ENCODE results near the gene DDX31.
A peak's percentile ranks its signal among the peaks of the same experiment; 100 is the strongest.

DDX31 gene

DNA sequence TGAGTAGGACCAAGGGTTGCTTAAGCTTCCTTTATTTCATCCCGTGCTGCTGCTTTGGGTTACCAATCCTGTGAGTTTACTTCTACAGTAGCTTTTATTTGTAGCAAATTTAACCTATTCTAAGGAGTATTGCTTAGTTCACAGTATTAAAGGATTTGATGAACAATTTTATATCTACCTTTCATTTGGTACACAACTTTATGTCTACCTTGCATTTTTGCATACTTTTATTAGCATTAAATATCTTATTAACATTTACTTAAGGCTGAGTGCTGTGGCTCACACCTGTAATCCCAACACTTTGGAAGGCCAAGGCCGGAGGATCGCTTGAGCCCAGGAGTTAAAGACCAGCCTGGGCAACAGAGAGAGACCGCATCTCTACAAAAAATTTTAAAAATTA is 4.7 kb upstream of the DDX31 start:
- no peak for DNase-seq (ENCODE audit: low read depth in 1 of 2, low spot score in 1 of 2)

DNA sequence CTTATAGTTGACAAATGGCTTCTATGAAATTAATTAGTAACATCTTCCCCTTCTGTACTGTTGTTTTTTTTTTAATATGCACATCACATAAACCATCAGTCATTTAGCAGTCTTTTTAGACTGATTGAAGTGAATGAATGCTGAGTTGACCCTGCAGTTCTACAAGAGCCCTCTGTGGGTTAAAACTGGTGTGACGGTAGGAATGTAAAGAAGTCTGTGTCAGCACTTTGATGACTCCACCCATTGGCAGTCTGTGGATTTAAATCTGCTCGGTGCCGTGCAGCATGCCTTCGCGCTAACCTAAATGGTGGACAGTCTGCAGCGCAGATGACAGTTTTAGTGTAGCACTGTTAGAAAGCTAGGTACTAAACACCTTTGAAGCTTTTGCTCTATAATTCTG is 3.6 kb upstream of the DDX31 start:
- DNase-seq (ENCODE audit: low read depth in 1 of 2, low spot score in 1 of 2) = no peak

GRCh38 chr9:132672413-132672690 is 2.6 kb upstream of the DDX31 start:
- DNase-seq (ENCODE audit: low read depth in 1 of 2, low spot score in 1 of 2) = no peak

- DNase-seq (ENCODE audit: low read depth in 1 of 2, low spot score in 1 of 2) = no peak
Observed at GRCh38 chr9:132671620-132672412, 2.0 kb upstream of the DDX31 start.

- peak; percentile 21 for DNase-seq (ENCODE audit: low read depth in 1 of 2, low spot score in 1 of 2)
Observed at GRCh38 chr9:132670457-132671391, 941 bp upstream of the DDX31 start, which contains the start of gene GTF3C4. TSS of gene GTF3C4 (plus strand) at chr9:132670464. CDS start at chr9:132670599, 135 bp downstream.

DNA sequence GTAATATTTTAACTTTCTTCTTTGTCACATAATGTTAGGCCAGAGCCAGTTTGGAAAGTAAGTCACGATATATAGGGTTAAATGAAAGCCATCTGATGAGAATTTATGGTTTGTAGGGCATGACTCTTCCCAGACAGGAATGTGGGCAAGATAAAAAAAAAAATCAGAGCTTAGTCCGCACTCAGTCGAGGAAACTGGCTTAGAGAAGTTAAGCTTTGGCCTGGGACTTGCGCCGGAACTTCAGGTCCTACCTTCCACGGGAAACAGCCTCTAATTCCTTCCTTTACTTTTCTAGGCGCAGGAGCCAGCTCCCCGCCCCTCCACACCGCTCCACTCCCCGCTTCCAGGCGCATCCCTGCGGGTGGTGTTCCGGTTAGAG is 475 bp downstream of the DDX31 start:
- DNase-seq (ENCODE audit: low read depth in 1 of 2, low spot score in 1 of 2) = no peak

- DNase-seq (ENCODE audit: low read depth in 1 of 2, low spot score in 1 of 2) = no peak
Observed at GRCh38 chr9:132663851-132664250, 5.9 kb downstream of the DDX31 start.

GRCh38 chr9:132663117-132663516 is 6.7 kb downstream of the DDX31 start:
- DNase-seq (ENCODE audit: low read depth in 1 of 2, low spot score in 1 of 2) = no peak

GRCh38 chr9:132662152-132662945 is 7.4 kb downstream of the DDX31 start:
- DNase-seq (ENCODE audit: low read depth in 1 of 2, low spot score in 1 of 2) = no peak

GRCh38 chr9:132656299-132656698 is 13.5 kb downstream of the DDX31 start:
- no peak for DNase-seq (ENCODE audit: low read depth in 1 of 2, low spot score in 1 of 2)

DNA sequence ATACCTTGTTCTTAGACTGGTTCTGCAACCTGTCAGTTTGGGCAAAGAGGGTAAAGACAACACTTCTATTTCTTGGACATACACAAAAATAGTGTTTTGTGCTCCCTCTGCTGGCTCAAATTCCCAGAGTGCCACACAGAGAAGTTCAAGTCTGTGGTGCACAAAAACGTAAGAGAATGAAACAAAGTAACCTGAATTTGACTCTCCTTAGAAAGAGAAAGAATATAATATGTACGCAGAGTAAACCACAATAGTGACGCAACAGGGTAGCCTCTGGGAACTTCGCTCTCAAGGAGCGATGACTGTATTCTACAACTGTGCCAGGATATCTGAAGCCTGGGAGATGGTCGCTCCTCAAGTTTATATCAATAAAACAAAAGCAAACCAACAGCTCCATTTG is 18.5 kb downstream of the DDX31 start:
- no peak for DNase-seq (ENCODE audit: low read depth in 1 of 2, low spot score in 1 of 2)

DNA sequence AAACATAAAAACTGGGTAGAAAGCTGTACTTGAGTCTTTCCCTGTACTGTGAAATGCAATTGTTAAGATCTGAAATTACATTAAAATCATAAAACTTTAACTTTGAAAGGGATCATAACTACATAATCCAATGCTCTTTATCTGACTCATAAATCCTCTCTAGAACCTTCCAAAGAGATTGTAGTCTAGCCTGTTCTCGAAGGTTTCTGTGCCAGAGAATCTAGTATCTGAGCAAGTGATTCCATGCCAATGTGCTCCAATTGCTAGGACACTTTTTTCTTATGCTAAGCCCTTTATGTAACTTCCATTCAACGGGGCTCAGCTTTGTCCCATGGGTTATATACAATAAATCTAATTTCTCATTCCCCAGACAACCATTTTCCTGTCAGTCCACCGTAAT is 21.1 kb downstream of the DDX31 start:
- no peak for DNase-seq (ENCODE audit: low read depth in 1 of 2, low spot score in 1 of 2)

DNA sequence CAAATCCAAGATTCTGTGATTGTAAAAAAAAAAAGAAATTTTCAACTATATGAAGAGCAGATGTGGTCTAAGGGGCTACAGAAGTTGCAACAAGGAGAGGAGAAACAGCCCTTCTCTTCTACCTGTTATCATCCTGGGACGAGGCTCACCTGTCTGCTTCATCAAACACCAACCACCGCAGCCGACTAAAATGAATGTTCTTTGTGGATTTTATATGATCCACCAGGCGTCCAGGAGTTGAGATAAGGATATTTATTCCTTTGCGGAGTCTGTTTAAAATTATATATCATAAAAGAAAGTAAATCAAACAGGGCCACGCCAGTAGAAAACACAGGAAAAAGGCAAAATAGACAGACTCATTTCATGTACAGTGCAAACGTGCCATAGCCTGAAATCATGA is 21.5 kb downstream of the DDX31 start:
- no peak for DNase-seq (ENCODE audit: low read depth in 1 of 2, low spot score in 1 of 2)

DNA sequence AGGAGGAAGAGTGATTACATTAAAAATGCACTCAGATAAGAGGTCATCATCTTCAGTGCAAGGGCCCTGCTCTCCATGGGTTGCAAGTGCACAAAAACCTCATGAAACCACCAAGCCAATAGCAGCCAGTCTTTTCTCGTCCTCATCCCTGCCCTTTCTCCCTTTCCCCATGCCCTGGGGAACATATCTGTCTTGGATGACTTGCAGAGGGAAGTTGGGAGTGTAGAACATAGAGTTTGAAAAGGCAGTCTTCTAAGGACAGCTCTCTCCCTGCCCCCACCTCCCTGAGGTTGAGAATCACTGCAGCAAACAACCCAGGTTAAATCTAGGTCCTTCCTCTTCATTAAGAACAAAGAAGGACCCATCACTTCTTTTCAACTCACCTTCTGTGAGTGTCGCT is 22.0 kb downstream of the DDX31 start:
- no peak for DNase-seq (ENCODE audit: low read depth in 1 of 2, low spot score in 1 of 2)

DNA sequence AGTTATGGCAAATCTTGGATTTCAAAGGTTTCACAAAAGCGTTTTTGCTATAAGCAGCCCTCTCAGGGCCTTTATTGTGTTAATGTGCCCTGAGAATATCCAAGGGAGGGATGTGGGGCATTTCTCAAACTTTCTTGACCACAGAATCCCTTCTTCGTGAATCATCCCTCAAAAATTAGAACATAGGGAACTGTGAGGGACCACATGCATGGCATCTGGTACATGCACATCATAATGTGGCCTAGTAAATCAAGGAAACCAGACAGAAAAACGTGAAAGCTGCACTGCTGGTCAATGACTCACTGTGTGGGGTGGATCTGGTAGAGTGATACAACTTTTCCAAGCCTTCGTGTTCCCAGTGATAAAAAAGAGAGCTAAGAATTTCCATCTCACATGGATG is 22.4 kb downstream of the DDX31 start:
- no peak for DNase-seq (ENCODE audit: low read depth in 1 of 2, low spot score in 1 of 2)

DNA sequence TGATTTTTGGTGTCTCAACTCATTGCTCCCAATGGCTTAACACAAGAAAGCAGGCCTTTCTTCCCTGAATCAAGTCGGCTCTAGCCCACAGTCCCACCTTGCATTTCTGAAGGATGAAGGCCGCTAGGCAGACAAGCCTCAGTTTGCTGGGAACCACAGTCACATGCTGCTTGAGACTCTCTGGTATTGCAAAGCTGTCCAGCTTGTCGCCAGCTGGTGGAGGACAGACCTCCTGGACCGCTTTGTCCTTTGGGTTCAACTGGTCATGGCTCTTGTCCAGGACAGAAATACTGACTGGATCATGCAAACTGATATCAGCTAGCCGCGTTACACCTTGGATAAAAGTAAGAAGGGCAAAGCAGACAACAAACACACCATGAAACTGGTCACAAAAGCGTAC is 23.1 kb downstream of the DDX31 start:
- no peak for DNase-seq (ENCODE audit: low read depth in 1 of 2, low spot score in 1 of 2)

DNA sequence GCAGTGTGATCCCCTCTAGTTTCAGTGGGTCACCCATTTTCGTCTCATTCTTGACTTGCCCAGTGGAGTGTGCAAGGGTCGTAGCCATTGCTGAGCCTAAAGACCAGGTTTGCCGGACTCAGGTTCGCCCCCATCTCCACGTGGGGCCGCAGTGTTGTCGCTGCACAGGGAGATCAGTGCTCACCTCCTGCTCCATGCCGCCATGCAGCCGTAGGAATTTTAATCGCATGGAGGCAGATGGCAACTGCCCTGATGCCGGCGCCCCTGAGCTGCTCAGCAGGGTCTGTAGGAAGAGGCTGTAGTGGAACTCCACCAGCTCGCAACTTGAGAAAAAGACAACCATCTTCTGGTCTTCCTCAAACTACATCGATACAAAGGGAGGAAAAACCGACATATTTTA is 24.1 kb downstream of the DDX31 start:
- DNase-seq (ENCODE audit: low read depth in 1 of 2, low spot score in 1 of 2) = no peak

DNA sequence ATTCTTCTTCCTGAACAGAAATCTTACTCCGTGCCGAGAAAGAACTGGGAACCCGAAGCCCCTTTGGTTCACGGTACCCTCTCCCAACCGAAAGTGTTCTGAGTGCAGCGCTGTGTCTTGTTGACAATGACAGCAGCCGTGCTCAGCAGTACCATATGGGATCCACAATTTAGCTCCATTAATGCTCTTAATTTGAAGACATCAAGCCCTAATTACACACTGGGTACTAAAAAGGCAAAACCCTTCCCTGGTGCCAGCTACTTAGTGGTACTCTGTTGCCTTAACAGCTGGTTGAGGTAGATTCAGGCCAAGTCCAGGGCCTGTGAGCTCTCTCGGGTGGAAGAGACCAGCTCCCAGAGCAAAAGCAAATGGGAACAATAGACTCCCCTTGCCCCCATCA is 24.5 kb downstream of the DDX31 start:
- no peak for DNase-seq (ENCODE audit: low read depth in 1 of 2, low spot score in 1 of 2)

DNA sequence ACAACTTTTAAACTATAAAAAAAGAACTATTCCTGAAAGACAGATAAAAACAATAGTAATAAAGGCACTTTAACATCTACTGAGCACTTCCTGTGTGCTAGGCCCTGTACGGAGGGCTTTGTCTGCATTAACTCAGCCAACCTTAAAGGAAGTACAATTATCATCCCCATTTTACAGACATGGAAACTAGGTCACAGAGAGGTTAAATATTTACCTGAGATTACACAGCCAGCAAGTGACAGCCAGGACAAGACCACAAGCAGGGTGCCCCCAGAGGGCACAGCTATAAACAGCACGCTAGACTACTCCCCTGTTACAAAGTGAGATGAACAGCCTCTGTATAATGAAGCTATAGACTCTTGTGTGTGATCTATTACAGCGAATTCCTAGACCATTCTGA is 25.5 kb downstream of the DDX31 start:
- DNase-seq (ENCODE audit: low read depth in 1 of 2, low spot score in 1 of 2) = no peak

DNA sequence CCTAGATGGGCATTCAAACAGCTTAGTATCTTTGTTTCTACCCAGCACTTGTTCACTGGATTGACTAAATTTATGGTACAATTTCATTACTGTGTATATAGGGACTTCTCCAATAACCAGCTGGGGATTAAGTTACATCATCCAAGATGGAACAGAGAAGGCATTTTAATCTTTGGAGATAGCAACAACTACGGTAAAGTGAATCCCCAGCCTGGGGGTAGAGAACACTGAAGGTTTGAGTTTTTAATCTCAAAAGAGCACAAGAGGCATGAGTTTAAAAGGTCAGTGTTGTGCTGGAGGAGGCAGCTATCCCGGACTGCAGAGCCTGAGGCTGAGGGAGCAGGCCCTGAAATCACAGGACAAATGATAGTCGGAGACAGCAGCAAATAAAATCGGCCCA is 28.6 kb downstream of the DDX31 start:
- no peak for DNase-seq (ENCODE audit: low read depth in 1 of 2, low spot score in 1 of 2)

DNA sequence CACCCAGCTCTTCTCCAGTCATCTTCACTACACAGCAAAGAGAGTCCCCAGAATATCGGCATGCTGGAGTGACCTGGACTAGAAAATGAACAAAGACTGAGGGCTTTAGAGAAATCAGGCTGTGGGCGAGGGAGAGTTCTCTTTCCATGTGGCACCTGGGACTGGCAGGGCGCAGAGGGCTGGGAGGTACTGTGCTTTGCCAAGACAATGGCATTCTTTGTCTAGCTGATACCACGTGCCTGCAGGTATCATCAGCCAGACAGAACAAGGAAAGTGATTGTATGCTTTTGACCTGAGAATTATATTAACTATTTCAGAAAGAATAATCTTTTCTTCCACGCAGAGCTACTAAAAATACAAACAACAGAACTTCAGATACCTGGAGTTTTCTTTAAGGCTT is 30.5 kb downstream of the DDX31 start:
- no peak for DNase-seq (ENCODE audit: low read depth in 1 of 2, low spot score in 1 of 2)

DNA sequence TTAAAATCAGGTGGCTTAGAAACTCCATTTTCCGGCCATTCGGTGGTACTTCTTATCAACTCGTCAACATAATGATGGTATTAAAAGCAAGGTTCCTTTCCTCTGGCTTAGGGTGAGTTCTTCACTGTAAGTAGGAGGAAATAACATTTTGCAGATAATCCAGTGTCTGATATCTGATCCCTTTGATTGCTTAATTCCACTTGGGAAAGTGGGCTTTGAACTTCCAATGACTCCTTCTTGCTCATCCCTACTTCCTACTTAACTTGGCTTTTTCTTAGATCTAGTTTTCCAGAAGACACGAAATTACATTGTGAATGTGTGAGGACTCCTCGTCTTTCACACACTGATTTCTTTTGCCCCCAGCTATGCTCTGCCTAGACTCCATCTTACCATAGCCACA is 31.5 kb downstream of the DDX31 start:
- DNase-seq (ENCODE audit: low read depth in 1 of 2, low spot score in 1 of 2) = no peak

Data from stimulated activated CD4-positive, alpha-beta T cell treated with anti-CD3 and anti-CD28 coated beads, Interleukin-15, amount 100 ng/mL, for 1 hour (primary cell).